PFSK-1 (cell line): Measurements from ENCODE around the gene SHISAL1.

Experiments
- FOXP2 ChIP-seq: optimal IDR thresholded peaks from 2 replicates; pipeline ENCODE3; 2011; ENCODE audit warnings: borderline replicate concordance, control low read depth, inconsistent platforms; ENCODE audit not compliant: insufficient read depth; ENCODE audit errors: extremely low read length, extremely low read depth
- POLR2AphosphoS5 ChIP-seq: IDR thresholded peaks from 2 replicates; pipeline ENCODE4 v1.6.1; 2012; ENCODE audit warnings: low read depth, mild to moderate bottlenecking, control low read depth, low read length, moderate library complexity
- REST ChIP-seq, 2 experiments: IDR thresholded peaks; 2 replicates each; pipeline versions ENCODE4 v1.6.1 to v1.8.0; 2011 to 2012; ENCODE audit warnings: low read depth in 2 of 2, low read length in 2 of 2, control low read depth in 1 of 2, inconsistent platforms in 1 of 2, mild to moderate bottlenecking in 1 of 2, moderate library complexity in 1 of 2; ENCODE audit not compliant: insufficient read depth in 1 of 2
- SIN3A ChIP-seq: IDR thresholded peaks from 2 replicates; pipeline ENCODE4 v1.6.1; 2012; ENCODE audit warnings: mild to moderate bottlenecking, low read length, moderate library complexity, borderline replicate concordance; ENCODE audit not compliant: insufficient read depth
- TAF1 ChIP-seq: IDR thresholded peaks from 2 replicates; pipeline ENCODE4 v1.6.1; 2012; ENCODE audit warnings: low read length, control low read depth, borderline replicate concordance; ENCODE audit not compliant: insufficient read depth

DNA sequence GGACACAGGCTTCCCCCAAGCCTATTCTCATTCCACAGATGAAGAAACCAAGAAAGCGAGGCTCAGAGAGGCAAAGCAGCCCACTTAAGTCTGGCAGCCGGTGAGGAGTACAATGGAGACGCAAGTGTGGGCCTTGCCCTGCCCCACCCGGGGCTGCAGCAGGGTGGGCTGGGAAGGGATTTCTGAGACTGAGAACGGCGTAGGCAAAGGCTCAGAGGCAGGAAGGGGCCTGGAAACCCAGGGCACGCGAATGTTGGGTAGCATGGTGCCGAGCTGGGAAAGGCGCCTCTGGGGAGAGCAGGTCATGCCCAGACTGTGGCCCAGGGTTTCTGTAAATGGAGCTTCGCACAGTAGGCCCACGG is 47.5 kb upstream of the SHISAL1 start:
- TF ChIP-seq POLR2AphosphoS5 (no peak), REST (IDR thresholded peaks at IDR 0.05; ENCODE audit: insufficient read depth in 1 of 2, low read depth in 2 of 2, low read length in 2 of 2) (no peak), SIN3A (no peak), TAF1 (no peak), FOXP2 (no peak)
